ENCODE results near the gene S100G. TPM values are rescaled to one million over a fixed set of nuclear protein-coding genes. Genes with fewer than 3 reads are reported as not detected.

S100G gene
- total RNA-seq, 1 donor from 2014 or later, result not detected

GRCh38 chrX:16653424-16653823 is 3.5 kb downstream of the S100G start:
- no peaks in the 10 kb centered on the region for H3K36me3 ChIP-seq (ENCODE audit: control insufficient read depth, insufficient read depth, low read length)
- DNase-seq (ENCODE audit: low read depth), result no peak
- no peak for TF ChIP-seq CTCF (IDR thresholded peaks at IDR 0.05; ENCODE audit: insufficient read depth, low read length, severe bottlenecking)
- H3K4me3 ChIP-seq (ENCODE audit: low read depth, low read length), result no peak overlapping the region
- H3K27me3 ChIP-seq (ENCODE audit: control insufficient read depth, insufficient read depth, low read length), result no peaks in the 10 kb centered on the region
- FAIRE-seq, result no peak

DNA sequence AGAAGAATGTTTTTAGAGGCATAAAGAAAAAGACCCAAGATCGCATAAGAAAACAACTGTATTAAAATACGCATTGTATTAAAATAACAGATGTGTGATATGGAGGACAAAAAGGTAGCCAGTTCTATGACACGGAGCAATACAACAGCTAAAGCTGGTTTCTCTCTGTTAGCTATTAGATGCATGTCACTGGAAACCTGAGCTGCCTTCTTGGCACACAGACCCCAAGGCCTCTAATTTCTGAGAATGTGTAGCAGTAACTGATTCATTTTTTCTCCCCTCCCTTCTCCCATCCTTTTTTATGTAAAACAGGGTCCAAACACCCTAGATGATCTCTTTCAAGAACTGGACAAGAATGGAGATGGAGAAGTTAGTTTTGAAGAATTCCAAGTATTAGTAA is 4.1 kb downstream of the S100G start:
- no peak for FAIRE-seq
- no peak for TF ChIP-seq CTCF (IDR thresholded peaks at IDR 0.05; ENCODE audit: insufficient read depth, low read length, severe bottlenecking)
- no peak for DNase-seq (ENCODE audit: low read depth)
- H3K4me3 ChIP-seq (ENCODE audit: low read depth, low read length), result no peak overlapping the region
- no peaks in the 10 kb centered on the region for H3K36me3 ChIP-seq (ENCODE audit: control insufficient read depth, insufficient read depth, low read length)
- no peaks in the 10 kb centered on the region for H3K27me3 ChIP-seq (ENCODE audit: control insufficient read depth, insufficient read depth, low read length)

DNA sequence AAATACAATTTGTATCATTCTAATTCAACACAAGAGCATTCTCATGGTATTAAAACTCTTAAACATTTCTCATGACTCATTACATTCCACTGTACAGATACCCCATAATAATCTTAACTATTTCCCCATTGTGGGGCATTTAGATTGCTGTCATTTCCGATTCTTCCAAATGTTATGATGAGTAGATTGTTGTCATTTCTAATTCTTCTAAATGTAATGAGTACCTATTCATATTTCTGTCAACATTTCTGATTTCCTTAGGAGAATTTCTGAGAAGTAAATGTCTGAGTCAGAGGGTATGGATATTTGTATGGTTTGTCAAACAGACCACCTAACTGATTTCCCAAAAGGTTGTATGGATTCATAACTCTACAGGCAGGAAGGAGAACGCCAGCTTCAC is 8.3 kb downstream of the S100G start:
- FAIRE-seq (no peak), DNase-seq (ENCODE audit: low read depth) (peak; percentile 21)
- no peaks in the 10 kb centered on the region for H3K36me3 ChIP-seq (ENCODE audit: control insufficient read depth, insufficient read depth, low read length)
- no peaks in the 10 kb centered on the region for H3K27me3 ChIP-seq (ENCODE audit: control insufficient read depth, insufficient read depth, low read length)
- H3K4me3 ChIP-seq (ENCODE audit: low read depth, low read length), result no peak overlapping the region
- no peak for TF ChIP-seq CTCF (IDR thresholded peaks at IDR 0.05; ENCODE audit: insufficient read depth, low read length, severe bottlenecking)

DNA sequence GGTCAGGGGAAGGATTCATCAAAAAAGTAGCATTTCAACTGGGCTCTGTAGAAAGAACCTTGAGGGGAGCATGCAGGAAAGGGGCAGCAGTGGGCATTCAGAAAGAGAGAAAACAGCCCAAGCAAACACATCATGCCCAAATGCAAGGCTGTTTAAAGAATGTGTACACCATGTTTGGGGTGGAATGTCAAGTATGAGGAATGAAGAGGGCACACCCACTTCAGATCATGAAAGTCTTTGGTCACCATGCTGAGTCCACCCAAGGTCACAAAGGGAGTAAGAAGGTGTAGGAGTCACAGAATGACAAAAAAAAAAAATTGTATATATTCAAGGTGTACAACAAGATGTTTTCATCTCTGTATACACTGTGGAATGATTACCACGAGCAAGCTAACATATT is 9.4 kb downstream of the S100G start:
- DNase-seq (ENCODE audit: low read depth), result no peak
- FAIRE-seq, result no peak
- Histone ChIP-seq H3K4me3 (ENCODE audit: low read depth, low read length) (no peak overlapping the region), H3K36me3 (ENCODE audit: control insufficient read depth, insufficient read depth, low read length) (no peaks in the 10 kb centered on the region), H3K27me3 (ENCODE audit: control insufficient read depth, insufficient read depth, low read length) (no peaks in the 10 kb centered on the region)
- no peak for TF ChIP-seq CTCF (IDR thresholded peaks at IDR 0.05; ENCODE audit: insufficient read depth, low read length, severe bottlenecking)

DNA sequence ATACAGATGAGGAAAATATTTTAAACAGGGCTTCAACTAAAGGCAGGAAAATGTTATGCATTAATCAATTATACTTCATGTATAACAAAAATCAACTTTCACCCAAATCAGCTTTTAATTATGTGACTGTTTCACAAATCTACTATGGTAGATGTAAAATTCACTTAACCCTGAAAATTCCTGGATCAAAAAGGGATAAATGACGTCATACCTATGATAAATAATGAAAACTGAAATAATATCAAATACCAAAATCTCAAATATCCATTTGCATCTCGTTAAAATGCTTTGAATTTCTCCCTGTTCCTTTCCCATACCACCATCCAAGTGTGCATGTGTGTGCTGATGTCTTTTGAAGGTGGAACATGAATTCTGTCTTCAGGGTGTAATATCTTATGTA is 11.5 kb downstream of the S100G start:
- Histone ChIP-seq H3K27me3 (ENCODE audit: control insufficient read depth, insufficient read depth, low read length) (no peaks in the 10 kb centered on the region), H3K36me3 (ENCODE audit: control insufficient read depth, insufficient read depth, low read length) (no peaks in the 10 kb centered on the region), H3K4me3 (ENCODE audit: low read depth, low read length) (no peak overlapping the region)
- FAIRE-seq (no peak), DNase-seq (ENCODE audit: low read depth) (no peak)
- TF ChIP-seq CTCF (IDR thresholded peaks at IDR 0.05; ENCODE audit: insufficient read depth, low read length, severe bottlenecking), result no peak

- FAIRE-seq (no peak), DNase-seq (ENCODE audit: low read depth) (no peak)
- TF ChIP-seq CTCF (IDR thresholded peaks at IDR 0.05; ENCODE audit: insufficient read depth, low read length, severe bottlenecking), result no peak
- no peaks in the 10 kb centered on the region for H3K36me3 ChIP-seq (ENCODE audit: control insufficient read depth, insufficient read depth, low read length)
- no peak overlapping the region for H3K4me3 ChIP-seq (ENCODE audit: low read depth, low read length)
- H3K27me3 ChIP-seq (ENCODE audit: control insufficient read depth, insufficient read depth, low read length), result no peaks in the 10 kb centered on the region
Observed at GRCh38 chrX:16662402-16662801, 12.4 kb downstream of the S100G start.

All from bronchial epithelial cell (primary cell).